ENCODE data around the gene MYO1B.
"Not testable (repeated sequence)": the region's sequence is repeated elsewhere in the genome, so short reads cannot be mapped to it uniquely, and the experiment has no call there.

MYO1B gene

GRCh38 chr2:191451116-191451515, 205.9 kb downstream of the MYO1B start:
- DNase-seq (ENCODE audit: low read depth in 2 of 2) = no peak

GRCh38 chr2:191452065-191452464, 206.9 kb downstream of the MYO1B start:
- DNase-seq (ENCODE audit: low read depth in 2 of 2) = no peak

- DNase-seq (ENCODE audit: low read depth in 2 of 2) = no peak
Observed at GRCh38 chr2:191453761-191454160, 208.6 kb downstream of the MYO1B start.

- not testable (repeated sequence) for DNase-seq (ENCODE audit: low read depth in 2 of 2)
Observed at GRCh38 chr2:191456506-191456905, 211.3 kb downstream of the MYO1B start.

- no peak for DNase-seq (ENCODE audit: low read depth in 2 of 2)
Observed at GRCh38 chr2:191459158-191459557, 214.0 kb downstream of the MYO1B start.

- no peak for DNase-seq (ENCODE audit: low read depth in 2 of 2)
Observed at GRCh38 chr2:191462370-191462769, 217.2 kb downstream of the MYO1B start.

- no peak for DNase-seq (ENCODE audit: low read depth in 2 of 2)
Observed at GRCh38 chr2:191463790-191464189, 218.6 kb downstream of the MYO1B start.

- DNase-seq (ENCODE audit: low read depth in 2 of 2) = no peak
Observed at GRCh38 chr2:191465766-191466420, 220.7 kb downstream of the MYO1B start.

GRCh38 chr2:191467113-191467512, 221.9 kb downstream of the MYO1B start:
- DNase-seq (ENCODE audit: low read depth in 2 of 2) = no peak

GRCh38 chr2:191470306-191470705, 225.1 kb downstream of the MYO1B start:
- no peak for DNase-seq (ENCODE audit: low read depth in 2 of 2)

- no peak for DNase-seq (ENCODE audit: low read depth in 2 of 2)
Observed at GRCh38 chr2:191474464-191474863, 229.3 kb downstream of the MYO1B start.

All from stimulated activated CD8-positive, alpha-beta memory T cell treated with anti-CD3 and anti-CD28 coated beads, Interleukin-15, amount 100 ng/mL, for 48 hours (primary cell).